ENCODE results near the gene CPN1. TPM values are rescaled to one million over a fixed set of nuclear protein-coding genes. Genes with fewer than 3 reads are reported as not detected.

Gene CPN1
- total RNA-seq, 1 donor from 2014 or later: not detected

DNA sequence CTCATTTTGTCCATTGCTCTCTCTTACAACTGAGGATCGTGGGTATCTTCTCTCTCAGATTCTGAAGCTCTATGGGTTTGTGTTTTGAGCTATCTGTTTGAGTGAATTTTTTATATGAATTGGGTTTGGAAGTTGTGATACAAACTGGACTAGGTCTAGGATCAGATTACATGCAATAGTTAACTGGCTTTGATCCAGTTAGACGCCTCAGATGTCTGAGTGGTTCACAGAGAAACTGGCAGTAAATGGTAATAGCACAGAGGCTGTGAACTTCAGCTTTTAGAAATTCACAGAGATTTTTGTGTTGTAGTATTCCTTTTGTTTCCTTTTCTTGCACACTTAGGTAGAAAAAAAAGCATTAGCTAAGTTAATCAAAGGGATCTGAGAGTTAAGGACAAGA is 59.3 kb downstream of the CPN1 start:
- H3K27me3 ChIP-seq (ENCODE audit: low read depth): no peaks in the 10 kb centered on the region
- TF ChIP-seq, protein P1, sequence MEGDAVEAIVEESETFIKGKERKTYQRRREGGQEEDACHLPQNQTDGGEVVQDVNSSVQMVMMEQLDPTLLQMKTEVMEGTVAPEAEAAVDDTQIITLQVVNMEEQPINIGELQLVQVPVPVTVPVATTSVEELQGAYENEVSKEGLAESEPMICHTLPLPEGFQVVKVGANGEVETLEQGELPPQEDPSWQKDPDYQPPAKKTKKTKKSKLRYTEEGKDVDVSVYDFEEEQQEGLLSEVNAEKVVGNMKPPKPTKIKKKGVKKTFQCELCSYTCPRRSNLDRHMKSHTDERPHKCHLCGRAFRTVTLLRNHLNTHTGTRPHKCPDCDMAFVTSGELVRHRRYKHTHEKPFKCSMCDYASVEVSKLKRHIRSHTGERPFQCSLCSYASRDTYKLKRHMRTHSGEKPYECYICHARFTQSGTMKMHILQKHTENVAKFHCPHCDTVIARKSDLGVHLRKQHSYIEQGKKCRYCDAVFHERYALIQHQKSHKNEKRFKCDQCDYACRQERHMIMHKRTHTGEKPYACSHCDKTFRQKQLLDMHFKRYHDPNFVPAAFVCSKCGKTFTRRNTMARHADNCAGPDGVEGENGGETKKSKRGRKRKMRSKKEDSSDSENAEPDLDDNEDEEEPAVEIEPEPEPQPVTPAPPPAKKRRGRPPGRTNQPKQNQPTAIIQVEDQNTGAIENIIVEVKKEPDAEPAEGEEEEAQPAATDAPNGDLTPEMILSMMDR (IDR thresholded peaks at IDR 0.05): no peak
- H3K27ac ChIP-seq: no peak overlapping the region
- H3K36me3 ChIP-seq: no peaks in the 10 kb centered on the region
- no peaks in the 10 kb centered on the region for H3K4me1 ChIP-seq
- ATAC-seq (no peak), DNase-seq (no peak)
- no peaks in the 10 kb centered on the region for H3K9me3 ChIP-seq
- H3K4me3 ChIP-seq: no peak overlapping the region
- intact Hi-C loops (cut with DNase I): no loop called here

DNA sequence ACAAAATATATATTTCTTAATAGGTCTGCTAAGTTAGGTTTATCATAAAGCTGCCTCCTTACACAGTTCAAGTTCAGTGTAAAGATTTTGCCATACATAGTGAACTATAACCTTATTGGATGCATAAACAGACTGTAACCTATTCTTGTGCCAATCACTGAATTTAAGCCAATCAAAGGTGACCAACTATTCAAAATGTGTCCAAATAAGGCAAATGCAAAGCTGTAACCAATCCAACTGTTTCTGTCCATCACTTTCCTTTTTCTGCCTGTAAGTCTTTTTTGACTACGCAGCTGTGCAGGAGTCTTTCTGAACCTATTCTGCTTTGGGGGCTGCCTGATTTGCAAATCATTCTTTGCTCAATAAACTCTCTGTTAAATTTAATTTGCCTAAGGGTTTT is 60.3 kb downstream of the CPN1 start:
- TF ChIP-seq, protein P1 (IDR thresholded peaks at IDR 0.05): no peak
- ATAC-seq: no peak

DNA sequence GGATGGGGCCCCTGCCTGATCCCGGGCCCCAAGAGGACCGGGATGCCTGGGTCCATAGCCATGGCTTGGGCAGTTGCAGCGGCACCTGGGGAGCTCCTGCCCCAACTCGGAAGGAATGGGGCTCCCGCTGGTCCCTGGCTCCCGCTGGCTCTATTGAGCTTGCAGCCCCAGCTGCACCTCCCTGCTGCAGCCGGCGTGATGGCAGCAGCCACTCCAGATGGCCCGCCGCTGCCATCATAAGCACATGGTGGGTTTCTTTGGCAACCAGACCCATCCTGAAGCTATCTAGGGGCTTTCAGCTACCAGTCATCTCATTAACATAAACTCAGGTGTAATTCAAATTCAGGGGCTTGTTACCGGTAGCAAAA is 60.8 kb downstream of the CPN1 start:
- ATAC-seq (no peak), DNase-seq (no peak)
- no peaks in the 10 kb centered on the region for H3K36me3 ChIP-seq
- no peak overlapping the region for H3K27ac ChIP-seq
- TF ChIP-seq, protein P1 (IDR thresholded peaks at IDR 0.05): no peak
- intact Hi-C loops (cut with DNase I): no loop called here
- H3K4me3 ChIP-seq: no peak overlapping the region
- H3K4me1 ChIP-seq: no peaks in the 10 kb centered on the region
- H3K27me3 ChIP-seq (ENCODE audit: low read depth): no peaks in the 10 kb centered on the region
- H3K9me3 ChIP-seq: no peaks in the 10 kb centered on the region

More for the DNA sequence above, 60.3 kb downstream of the CPN1 start:
- Histone ChIP-seq H3K4me3 (no peak overlapping the region), H3K27me3 (ENCODE audit: low read depth) (no peaks in the 10 kb centered on the region), H3K36me3 (no peaks in the 10 kb centered on the region), H3K4me1 (no peaks in the 10 kb centered on the region), H3K27ac (no peak overlapping the region), H3K9me3 (no peaks in the 10 kb centered on the region)
- no peak for DNase-seq
- intact Hi-C loops (cut with DNase I): no loop called here

DNA sequence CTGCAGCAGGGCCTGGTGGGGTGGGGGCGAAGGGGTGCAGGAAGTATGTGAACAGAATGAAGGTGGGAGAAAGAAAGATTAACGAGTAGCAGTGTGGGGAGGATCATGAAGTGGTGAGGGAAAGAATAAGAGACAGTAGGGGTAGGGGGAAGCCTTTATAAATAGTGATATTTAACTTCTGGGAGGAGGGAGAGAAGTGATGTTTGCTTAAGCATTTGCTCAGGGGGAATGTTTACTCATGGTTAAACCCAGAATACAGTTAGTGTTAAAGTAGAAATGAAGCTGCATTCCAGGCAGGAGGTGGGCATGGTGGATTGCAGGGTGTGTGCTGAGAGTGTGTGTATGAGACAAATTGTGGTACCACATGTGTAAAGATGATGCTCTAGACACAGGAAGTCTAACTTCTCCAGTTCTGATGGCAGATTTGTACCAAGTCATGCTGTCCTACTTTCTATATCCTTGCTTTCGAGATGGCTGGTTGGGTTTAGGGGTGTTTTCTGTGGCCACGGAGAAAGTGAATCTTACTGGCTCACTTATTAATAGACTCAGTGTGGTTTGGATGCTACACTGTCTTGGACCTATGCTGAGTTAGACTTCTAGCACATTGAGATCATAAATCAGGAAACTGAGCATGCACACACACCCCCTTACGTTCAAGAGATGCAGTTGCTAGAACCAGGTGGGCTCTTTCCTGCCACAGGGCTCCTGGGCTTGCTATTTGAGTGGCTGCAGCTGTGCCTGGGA is 61.4 kb downstream of the CPN1 start:
- ATAC-seq: no peak
- no peaks in the 10 kb centered on the region for H3K36me3 ChIP-seq

DNA sequence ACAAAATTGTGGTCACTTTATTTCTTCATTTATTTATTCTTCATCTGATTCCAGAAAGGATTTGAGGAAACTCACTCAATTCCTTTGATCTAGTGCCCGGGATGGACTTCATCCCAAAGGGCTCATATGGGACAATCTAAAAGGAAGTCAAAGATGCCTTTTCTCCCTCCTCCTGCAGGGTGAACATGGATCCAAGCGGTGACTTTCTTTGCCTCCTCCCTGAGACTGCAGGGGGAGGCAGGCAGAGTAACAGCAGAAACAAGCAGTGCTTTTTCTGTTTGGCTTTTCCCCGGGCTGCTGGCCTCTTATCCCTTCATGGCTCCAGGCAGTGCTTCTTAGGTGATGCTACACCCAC is 61.9 kb downstream of the CPN1 start:
- TF ChIP-seq, protein P1 (IDR thresholded peaks at IDR 0.05): no peak
- Histone ChIP-seq H3K36me3 (no peaks in the 10 kb centered on the region), H3K27ac (no peak overlapping the region), H3K4me1 (no peaks in the 10 kb centered on the region), H3K4me3 (no peak overlapping the region), H3K9me3 (no peaks in the 10 kb centered on the region), H3K27me3 (ENCODE audit: low read depth) (no peaks in the 10 kb centered on the region)
- ATAC-seq (no peak), DNase-seq (no peak)
- intact Hi-C loops (cut with DNase I): no loop called here

More for the DNA sequence above, 61.4 kb downstream of the CPN1 start:
- H3K9me3 ChIP-seq: no peaks in the 10 kb centered on the region
- TF ChIP-seq, protein P1 (IDR thresholded peaks at IDR 0.05): no peak
- H3K27me3 ChIP-seq (ENCODE audit: low read depth): no peaks in the 10 kb centered on the region
- H3K27ac ChIP-seq: no peak overlapping the region
- intact Hi-C loops (cut with DNase I): no loop called here
- H3K4me3 ChIP-seq: no peak overlapping the region
- DNase-seq: no peak
- no peaks in the 10 kb centered on the region for H3K4me1 ChIP-seq

Measured in lower lobe of right lung (tissue), 2 donors.